Measurements from ENCODE around the gene THSD7A. TPM values are rescaled to one million over a fixed set of nuclear protein-coding genes. Genes with fewer than 3 reads are reported as not detected.

The THSD7A gene
- total and polyA plus RNA-seq, 4 donors, result 0.15 to 2.7 (median 1.9) TPM

- H3K27me3 ChIP-seq (ENCODE audit: control insufficient read depth in 4 of 4, insufficient read depth in 4 of 4, low read length in 3 of 4), result no peaks in the 10 kb centered on the region
- no peaks in the 10 kb centered on the region for H3K9me3 ChIP-seq (ENCODE audit: control insufficient read depth in 4 of 4, low read length in 3 of 4)
- no peak overlapping the region for H3K4me3 ChIP-seq (ENCODE audit: low read depth in 1 of 3, low read length in 3 of 3)
- no peak overlapping the region for H3K27ac ChIP-seq (ENCODE audit: low read depth in 1 of 2, low read length in 2 of 2)
- H3K36me3 ChIP-seq (ENCODE audit: control insufficient read depth in 4 of 4, insufficient read depth in 3 of 4, low read depth in 1 of 4, low read length in 3 of 4), result no peaks in the 10 kb centered on the region
- DNase-seq (ENCODE audit: low spot score), result no peak
- H3K4me1 ChIP-seq (ENCODE audit: control insufficient read depth in 4 of 4, insufficient read depth in 4 of 4, low read length in 3 of 4), result no peaks in the 10 kb centered on the region
- no peak for TF ChIP-seq FOXA2 (IDR thresholded peaks at IDR 0.05)
- TF ChIP-seq MAX (IDR thresholded peaks at IDR 0.05), result no peak
- no peak for TF ChIP-seq TAF1 (conservative IDR thresholded peaks at IDR 0.05)
- TF ChIP-seq HNF4A (conservative IDR thresholded peaks at IDR 0.05), result no peak
- no peak for TF ChIP-seq CTCF (IDR thresholded peaks at IDR 0.05; ENCODE audit: low read depth, low read length, missing input control)
- TF ChIP-seq REST (IDR thresholded peaks at IDR 0.05), result no peak
- no peak for TF ChIP-seq RXRA (IDR thresholded peaks at IDR 0.05)
- TF ChIP-seq GABPA (IDR thresholded peaks at IDR 0.05 in 1 of 2, conservative IDR thresholded peaks at IDR 0.05 in 1 of 2), result no peak
- no peak for TF ChIP-seq EGR1 (IDR thresholded peaks at IDR 0.05; ENCODE audit: low read depth in 2 of 2)
- TF ChIP-seq RAD21 (IDR thresholded peaks at IDR 0.05), result no peak
- no peak for TF ChIP-seq HNF4G (IDR thresholded peaks at IDR 0.05)
- TF ChIP-seq ATF3 (IDR thresholded peaks at IDR 0.05), result no peak
- no peak for TF ChIP-seq FOXA1 (IDR thresholded peaks at IDR 0.05)
- TF ChIP-seq ZBTB33 (IDR thresholded peaks at IDR 0.05), result no peak
- no peak for TF ChIP-seq SP1 (IDR thresholded peaks at IDR 0.05)
- no peak for TF ChIP-seq YY1 (IDR thresholded peaks at IDR 0.05)
- no peak for TF ChIP-seq NR2F2 (IDR thresholded peaks at IDR 0.05)
- no peak for TF ChIP-seq JUND (IDR thresholded peaks at IDR 0.05)
- 78% methylated on average over 4 of the region's 4 CpGs for WGBS
- H3K9ac ChIP-seq (ENCODE audit: low read depth in 1 of 2, low read length in 2 of 2), result no peak overlapping the region
Observed at GRCh38 chr7:11732207-11732606, 99.8 kb downstream of the THSD7A start.

Data from liver (tissue), 9 donors.